Bronchial epithelial cell (primary cell): Measurements from ENCODE around the gene PLEKHA6. TPM values are rescaled to one million over a fixed set of nuclear protein-coding genes. Genes with fewer than 3 reads are reported as not detected.
A peak's percentile ranks its signal among the peaks of the same experiment; 100 is the strongest.

Source experiments
- DNase-seq: peaks from one replicate; pipeline ENCODE4 v3.0.0-alpha.2; 2010; ENCODE audit warnings: low read depth
- FAIRE-seq: peaks from 2 replicates; lab custom pipeline; 2011; peaks lifted over from hg19 to GRCh38; lab: Jason Lieb, UNC
- H3K27me3 ChIP-seq: 2 replicates; pipeline ENCODE4 v1.5.1; 2011; ENCODE audit warnings: low read length; ENCODE audit not compliant: control insufficient read depth, insufficient read depth
- H3K36me3 ChIP-seq: 2 replicates; pipeline ENCODE4 v1.5.1; 2011; ENCODE audit warnings: low read length; ENCODE audit not compliant: control insufficient read depth, insufficient read depth
- H3K4me3 ChIP-seq: 2 replicates; pipeline ENCODE4 v1.5.1; 2011; ENCODE audit warnings: mild to moderate bottlenecking, low read depth, low read length, control low read depth
- CTCF ChIP-seq: IDR thresholded peaks from 2 replicates; pipeline ENCODE4 v1.5.1; 2011; ENCODE audit warnings: mild to moderate bottlenecking, moderate library complexity, low read length, control low read depth, inconsistent platforms; ENCODE audit not compliant: insufficient read depth, severe bottlenecking
- total RNA-seq: library from RNA; depleted of rRNA; stranded (reverse); fragments of >200 nt; gene quantifications from 2 replicates; pipeline ENCODE4 v1.2.1, GENCODE V29; 2014

The PLEKHA6 gene
- total RNA-seq, 1 donor from 2014 or later: 2.1 TPM

GRCh38 chr1:204263254-204263910 is 96.3 kb downstream of the PLEKHA6 start:
- DNase-seq: no peak
- no peak overlapping the region for H3K4me3 ChIP-seq
- TF ChIP-seq CTCF: no peak
- H3K27me3 ChIP-seq: no peaks in the 10 kb centered on the region
- no peak for FAIRE-seq
- H3K36me3 ChIP-seq: no peaks in the 10 kb centered on the region

GRCh38 chr1:204262506-204263253 is 97.0 kb downstream of the PLEKHA6 start:
- Histone ChIP-seq H3K36me3 (no peaks in the 10 kb centered on the region), H3K4me3 (no peak overlapping the region), H3K27me3 (no peaks in the 10 kb centered on the region)
- no peak for FAIRE-seq
- no peak for TF ChIP-seq CTCF
- DNase-seq: no peak

- TF ChIP-seq CTCF: no peak
- H3K4me3 ChIP-seq: no peak overlapping the region
- FAIRE-seq (no peak), DNase-seq (peak; percentile 18)
- H3K36me3 ChIP-seq: no peaks in the 10 kb centered on the region
- H3K27me3 ChIP-seq: no peaks in the 10 kb centered on the region
Measured at GRCh38 chr1:204261746-204262505, 97.8 kb downstream of the PLEKHA6 start.

- no peak for TF ChIP-seq CTCF
- Histone ChIP-seq H3K27me3 (no peaks in the 10 kb centered on the region), H3K36me3 (no peaks in the 10 kb centered on the region), H3K4me3 (no peak overlapping the region)
- DNase-seq: no peak
- peak; percentile 7 for FAIRE-seq
Measured at GRCh38 chr1:204261266-204261665, 98.5 kb downstream of the PLEKHA6 start.

- no peak for TF ChIP-seq CTCF
- H3K4me3 ChIP-seq: no peak overlapping the region
Measured at GRCh38 chr1:204260601-204261197, 99.0 kb downstream of the PLEKHA6 start.

More at GRCh38 chr1:204260601-204261197, 99.0 kb downstream of the PLEKHA6 start:
- Histone ChIP-seq H3K36me3 (no peaks in the 10 kb centered on the region), H3K27me3 (no peaks in the 10 kb centered on the region)
- FAIRE-seq: no peak
- DNase-seq: no peak
